K562 (cell line): ENCODE data around the gene NPFF. TPM values are rescaled to one million over a fixed set of nuclear protein-coding genes. Genes with fewer than 3 reads are reported as not detected.

ENCODE experiments used
- ATAC-seq: fragments of 200-7000 bp; cut with Tn5 transposase; 3 replicates; pipeline ENCODE4 v1.9.1; 2020; ENCODE audit warnings: moderate library complexity
- BruUV-seq: library from RNA; stranded (reverse); fragments of 400-500 nt; replicated peaks from 2 replicates; lab custom pipeline; 2021; lab: Mats Ljungman, UMichigan
- CTCF ChIA-PET: fragments of 300-600 bp; formaldehyde crosslinking; extraction: SDS; loops from one replicate; lab custom pipeline; 2021; ENCODE audit warnings: low intra/inter-chr PET ratio; lab: Yijun Ruan, JAX
- POLR2A ChIA-PET: fragments of 300-600, 350-650 bp; sonication (Branson Sonifier 250); formaldehyde crosslinking; extraction: SDS; loops from one replicate; lab custom pipeline; 2021; ENCODE audit warnings: antibody characterized with exemption, inconsistent platforms; lab: Yijun Ruan, JAX
- DNase-seq, 4 experiments: peaks; one replicate each; pipeline versions ENCODE4 v3.0.0 to v3.0.0-alpha.2; 2011 to 2018; ENCODE audit warnings: low spot score in 3 of 4, mixed read lengths in 3 of 4; ENCODE audit errors: extremely low read depth in 1 of 4
- FAIRE-seq: peaks from 2 replicates; lab custom pipeline; 2011; peaks lifted over from hg19 to GRCh38; lab: Jason Lieb, UNC
- H2AFZ ChIP-seq: 2 replicates; pipeline ENCODE4 v1.6.0; 2011; ENCODE audit warnings: low read depth, low read length, control low read depth, inconsistent platforms
- H3K27ac ChIP-seq: fragments of 200-600 bp; 3 replicates; pipeline ENCODE4 v1.8.0; 2011; ENCODE audit warnings: low read depth, mild to moderate bottlenecking, control low read depth, inconsistent platforms, low read length, moderate library complexity, mixed read lengths; ENCODE audit errors: extremely low read depth
- H3K27me3 ChIP-seq, 2 experiments: fragments of 300-600 bp in 1 of 2; 2 replicates in 1 of 2; 3 replicates in 1 of 2; pipeline versions ENCODE4 v1.6.0 to v1.8.0; 2011; ENCODE audit warnings: inconsistent platforms in 2 of 2, low read length in 2 of 2, mild to moderate bottlenecking in 1 of 2, mixed read lengths in 1 of 2, moderate library complexity in 1 of 2; ENCODE audit not compliant: control insufficient read depth in 2 of 2, insufficient read depth in 2 of 2
- H3K36me3 ChIP-seq: fragments of 300-600 bp; 3 replicates; pipeline ENCODE4 v1.8.0; 2011; ENCODE audit warnings: mild to moderate bottlenecking, low read length, inconsistent platforms; ENCODE audit not compliant: control insufficient read depth, insufficient read depth
- H3K4me1 ChIP-seq, 2 experiments: fragments of 200-600 bp in 1 of 2; replicated peaks in 1 of 2; 2 replicates in 1 of 2; 3 replicates in 1 of 2; pipeline versions ENCODE4 v1.5.1 to v1.8.0; 2011; ENCODE audit warnings: inconsistent platforms in 2 of 2, low read length in 2 of 2, mild to moderate bottlenecking in 1 of 2, mixed read lengths in 1 of 2, moderate library complexity in 1 of 2; ENCODE audit not compliant: control insufficient read depth in 2 of 2, insufficient read depth in 2 of 2
- H3K4me2 ChIP-seq: 2 replicates; pipeline ENCODE4 v1.6.1; 2011; ENCODE audit warnings: low read length, control low read depth, inconsistent platforms, mixed read lengths; ENCODE audit not compliant: insufficient read depth
- H3K4me3 ChIP-seq: fragments of 200-600 bp; sonication (generic), shearing (Covaris generic); 2 replicates; pipeline ENCODE4 v1.5.1; 2016; ENCODE audit warnings: control low read depth, inconsistent platforms
- H3K79me2 ChIP-seq: fragments of 200-600 bp; 3 replicates; pipeline ENCODE4 v1.8.0; 2011; ENCODE audit warnings: low read length, inconsistent platforms; ENCODE audit not compliant: control insufficient read depth, insufficient read depth
- H3K9ac ChIP-seq, 2 experiments: 2 replicates each; pipeline versions ENCODE4 v1.6.0 to v1.6.1; 2011; ENCODE audit warnings: low read depth in 2 of 2, low read length in 2 of 2, control low read depth in 1 of 2, inconsistent platforms in 1 of 2, mild to moderate bottlenecking in 1 of 2, mixed read lengths in 1 of 2; ENCODE audit not compliant: insufficient read depth in 1 of 2
- H3K9me1 ChIP-seq: one replicate; pipeline ENCODE4 v1.6.0; 2011; ENCODE audit warnings: inconsistent platforms, mild to moderate bottlenecking, low read length, moderate library complexity; ENCODE audit not compliant: control insufficient read depth, insufficient read depth
- H3K9me3 ChIP-seq: replicated peaks from 2 replicates; pipeline ENCODE4 v1.5.1; 2011; ENCODE audit warnings: low read depth, low read length, inconsistent platforms; ENCODE audit not compliant: control insufficient read depth, insufficient read depth
- H4K20me1 ChIP-seq: replicated peaks from 2 replicates; pipeline ENCODE4 v1.6.1; 2011; ENCODE audit warnings: low read length, inconsistent platforms, mixed read lengths; ENCODE audit not compliant: control insufficient read depth, insufficient read depth
- AFF1 ChIP-seq, 2 experiments: fragments of 450-650 bp; IDR thresholded peaks; 2 replicates each; pipeline ENCODE4 v1.6.1; 2018; ENCODE audit warnings: mild to moderate bottlenecking in 2 of 2, low read depth in 1 of 2; ENCODE audit not compliant: partially characterized antibody in 2 of 2
- ATF3 ChIP-seq, 2 experiments: fragments of 450-650 bp in 1 of 2; sonication (generic) in 1 of 2; formaldehyde crosslinking in 1 of 2; IDR thresholded peaks in 1 of 2; conservative IDR thresholded peaks in 1 of 2; 2 replicates each; pipeline versions ENCODE4 v1.6.1 to v1.8.1; 2016 to 2023; ENCODE audit warnings: mild to moderate bottlenecking in 2 of 2, moderate library complexity in 2 of 2, inconsistent platforms in 1 of 2, missing genetic modification reagents in 1 of 2
- GABPA ChIP-seq: fragments of 200-800 bp; sonication (Bioruptor generic); conservative IDR thresholded peaks from 2 replicates; pipeline ENCODE4 v1.6.1; 2016; ENCODE audit warnings: low read depth, missing genetic modification characterization, missing compliant biosample characterization
- KHSRP ChIP-seq: fragments of 450-650 bp; IDR thresholded peaks from 2 replicates; pipeline ENCODE4 v1.6.1; 2017
- LEF1 ChIP-seq: fragments of 450-650 bp; IDR thresholded peaks from 2 replicates; pipeline ENCODE4 v1.6.1; 2016; ENCODE audit warnings: mild to moderate bottlenecking
- POLR2B ChIP-seq: fragments of 450-650 bp; IDR thresholded peaks from 2 replicates; pipeline ENCODE4 v1.6.1; 2018; ENCODE audit warnings: low read depth; ENCODE audit not compliant: partially characterized antibody
- POLR2G ChIP-seq: fragments of 200-400 bp; formaldehyde crosslinking; IDR thresholded peaks from 2 replicates; pipeline ENCODE4 v1.6.1; 2017; ENCODE audit warnings: low read depth, mild to moderate bottlenecking, antibody characterized with exemption, low read length, moderate library complexity
- RFX5 ChIP-seq: IDR thresholded peaks from 2 replicates; pipeline ENCODE4 v1.6.1; 2011; ENCODE audit warnings: low read depth, mild to moderate bottlenecking, improper control_type of control experiment, low read length
- SUPT5H ChIP-seq: fragments of 450-650 bp; IDR thresholded peaks from 2 replicates; pipeline ENCODE4 v1.6.1; 2016
- TEAD2 ChIP-seq: fragments of 450-650 bp; IDR thresholded peaks from 2 replicates; pipeline ENCODE4 v1.6.1; 2016; ENCODE audit warnings: missing genetic modification characterization, control low read depth, missing compliant biosample characterization
- ZFP36 ChIP-seq: fragments of 150-350 bp; IDR thresholded peaks from 2 replicates; pipeline ENCODE4 v1.6.1; 2018; ENCODE audit warnings: low read length, low read depth; ENCODE audit not compliant: partially characterized antibody
- ZNF583 ChIP-seq: fragments of 250-450 bp; sonication (Bioruptor Pico); IDR thresholded peaks from 2 replicates; pipeline ENCODE4 v1.4.0; 2020
- WGBS: fragments of 100-300 bp; shearing (Covaris generic); methylation state at CpG from one replicate; pipeline ENCODE4 v1.1.6; 2016; ENCODE audit warnings: low coverage, mixed read lengths; ENCODE audit not compliant: insufficient coverage; ENCODE audit errors: missing lambda C conversion rate; 5-methylcytosine and 5-hydroxymethylcytosine counted together
- in situ Hi-C: fragments of 300-500 bp; cut with MboI; formaldehyde crosslinking; loops from 4 replicates; pipeline ENCODE4 v1.15.0; 2018; ENCODE audit warnings: inconsistent platforms, mixed read lengths
- intact Hi-C: fragments of 100-400 bp; cut with micrococcal nuclease; formaldehyde crosslinking; loops from 2 replicates; pipeline ENCODE4 v1.14.2; 2022
- polyA plus RNA-seq, 8 experiments: library from polyadenylated mRNA; depleted of rRNA in 4 of 8; stranded (reverse) in 5 of 8; unstranded in 3 of 8; fragments of >200 nt; fragmentation: Nextera tagmentation in 2 of 8; fragmentation: Illumina TruSeq in 1 of 8; extraction: Ambion mirVana in 2 of 8; extraction: Trizol in 1 of 8; gene quantifications; 2 replicates each; pipeline versions ENCODE4 v1.2.1 to v1.2.3, GENCODE V29; 2011 to 2014; ENCODE audit warnings: inconsistent platforms in 1 of 8, missing spikeins in 1 of 8
- total RNA-seq, 7 experiments: library from RNA; depleted of rRNA in 6 of 7; stranded (reverse); fragments of >200 nt in 6 of 7; fragmentation: Illumina TruSeq in 2 of 7; extraction: Trizol in 2 of 7; gene quantifications; 2 replicates each; pipeline versions ENCODE4 v1.2.1 to v1.2.3, GENCODE V29; 2011 to 2021; ENCODE audit warnings: low replicate concordance in 1 of 7

The NPFF gene
- total and polyA plus RNA-seq, 9 of the 15 experiments (the other 6 are each of a cell fraction or from before 2014, with no cell fraction given): 0.15 to 1.2 (median 0.55) TPM; not detected in 6

- intact Hi-C loops (no loop called here), in situ Hi-C loops (no loop called here)
- WGBS: 84% methylated on average over 17 of the region's 17 CpGs
- FAIRE-seq (no peak), DNase-seq (no peak), ATAC-seq (no peak)
- Histone ChIP-seq H3K4me1 (peaks cover 0 to 19% of the 10 kb centered on the region in 2 experiments; a peak in 2 of 5 replicates), H3K9ac (no peak overlapping the region), H3K79me2 (0 out of 3 replicates have a peak, but pooled peaks cover under 1% of the 10 kb centered on the region), H3K4me2 (no peak overlapping the region), H3K4me3 (no peak overlapping the region), H3K27ac (no peak overlapping the region), H3K9me3 (no peaks in the 10 kb centered on the region), H3K9me1 (peaks cover 3% of the 10 kb centered on the region), H3K27me3 (no peaks in the 10 kb centered on the region), H3K36me3 (peaks cover 55% of the 10 kb centered on the region), H2AFZ (no peak overlapping the region), H4K20me1 (peaks cover 8% of the 10 kb centered on the region; the same call in 1 of the 2 replicates)
- BruUV-seq: no TSS peak
- no peak for TF ChIP-seq KHSRP
- TF ChIP-seq ATF3 (IDR thresholded peaks at IDR 0.05): no peak
- TF ChIP-seq ATF3 (CRISPR knock-in tag; conservative IDR thresholded peaks at IDR 0.05): no peak
- TF ChIP-seq LEF1: no peak
- peak; percentile 52 for TF ChIP-seq SUPT5H
- no peak for TF ChIP-seq GABPA (tag)
- no peak for TF ChIP-seq AFF1 (IDR thresholded peaks at IDR 0.05; ENCODE audit: low read depth in 1 of 2, partially characterized antibody in 2 of 2)
- no peak for TF ChIP-seq ZFP36
- TF ChIP-seq TEAD2 (tag): no peak
- no peak for TF ChIP-seq ZNF583
- TF ChIP-seq POLR2B: peak; percentile 36
- no peak for TF ChIP-seq RFX5
- TF ChIP-seq POLR2G: peak; percentile 65
- ChIA-PET CTCF (no interaction called here), POLR2A (interaction anchor here (0.8 to 7.1 kb wide), 2 partner anchors 9 to 15 kb away, joined by 4 to 99 read pairs; no protein-coding TSS in a partner anchor)
Measured at GRCh38 chr12:53486736-53487487, 20.4 kb downstream of the NPFF start.
